Neutrophil (primary cell): ENCODE measurements around the gene OCEL1.

ENCODE experiments used
- H3K27ac ChIP-seq: fragments of 200-600 bp; sonication (generic); 2 replicates; pipeline ENCODE4 v1.5.1; 2016; ENCODE audit warnings: mild to moderate bottlenecking, moderate library complexity
- H3K27me3 ChIP-seq: fragments of 200-600 bp; sonication (generic); 2 replicates; pipeline ENCODE4 v1.6.0; 2016; ENCODE audit warnings: mild to moderate bottlenecking
- H3K36me3 ChIP-seq: fragments of 200-600 bp; sonication (generic); 2 replicates; pipeline ENCODE4 v1.5.1; 2017
- H3K4me1 ChIP-seq, 2 experiments: fragments of 200-600 bp in 1 of 2; sonication (generic) in 1 of 2; 1 replicate in 1 of 2; 2 replicates in 1 of 2; pipeline versions ENCODE4 v1.5.1 to v1.6.1; 2013 to 2016; ENCODE audit warnings: low read depth in 1 of 2, low read length in 1 of 2, mild to moderate bottlenecking in 1 of 2, moderate library complexity in 1 of 2; ENCODE audit not compliant: control insufficient read depth in 1 of 2, insufficient read depth in 1 of 2
- H3K4me3 ChIP-seq, 2 experiments: fragments of 200-600 bp in 1 of 2; sonication (generic) in 1 of 2; 1 replicate in 1 of 2; 2 replicates in 1 of 2; pipeline ENCODE4 v1.5.1; 2013 to 2016; ENCODE audit warnings: low read depth in 1 of 2, low read length in 1 of 2, mild to moderate bottlenecking in 1 of 2, moderate library complexity in 1 of 2
- H3K9me3 ChIP-seq: fragments of 200-600 bp; sonication (generic); 2 replicates; pipeline ENCODE4 v1.5.1; 2016
- CTCF ChIP-seq: fragments of 200-600 bp; sonication (generic); IDR thresholded peaks from 2 replicates; pipeline ENCODE4 v1.5.1; 2016; ENCODE audit warnings: antibody characterized with exemption

The OCEL1 gene

GRCh38 chr19:17275441-17276175 lies 49.6 kb downstream of the OCEL1 start:
- Histone ChIP-seq H3K27me3 (no peaks in the 10 kb centered on the region), H3K9me3 (no peaks in the 10 kb centered on the region), H3K4me3 (no peak overlapping the region), H3K4me1 (peaks cover 0 to 4% of the 10 kb centered on the region in 2 experiments), H3K36me3 (peaks cover 65% of the 10 kb centered on the region), H3K27ac (no peak overlapping the region)
- no peak for TF ChIP-seq CTCF
